ENCODE results near the gene CALML5.

DNA sequence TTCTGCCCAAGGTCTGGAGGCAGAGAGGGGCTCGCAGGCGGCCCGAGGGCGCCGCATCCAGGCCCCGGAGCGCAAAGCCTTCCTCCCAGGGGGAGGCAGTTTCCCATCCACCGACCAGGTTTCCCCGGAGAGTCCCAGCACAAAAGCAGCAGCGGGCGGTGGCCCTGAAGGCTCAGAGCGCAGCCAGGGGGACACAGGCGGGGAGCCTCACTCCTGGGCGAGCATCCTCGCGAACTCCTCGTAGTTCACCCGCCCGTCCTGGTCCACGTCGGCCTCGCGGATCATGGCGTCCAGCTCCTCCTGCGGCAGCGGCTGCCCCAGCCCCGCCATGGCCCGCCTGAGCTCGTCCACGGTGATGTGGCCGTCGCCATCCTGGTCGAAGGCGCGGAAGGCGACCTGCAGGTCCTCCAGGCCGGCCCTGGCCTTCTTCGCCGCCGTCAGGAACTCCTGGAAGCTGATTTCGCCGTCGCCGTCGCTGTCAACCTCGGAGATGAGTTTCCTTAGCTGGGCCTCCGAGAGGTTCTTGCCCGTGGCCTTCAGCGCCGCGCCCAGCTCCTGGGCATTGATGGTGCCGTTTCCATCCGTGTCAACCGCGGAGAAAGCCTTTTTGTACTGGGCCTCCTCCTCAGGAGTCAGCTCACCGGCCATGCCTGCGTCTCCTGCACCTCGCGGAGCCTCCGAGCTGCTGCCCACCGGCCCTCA lies 428 bp downstream of the CALML5 start:
- TF ChIP-seq, protein P1, sequence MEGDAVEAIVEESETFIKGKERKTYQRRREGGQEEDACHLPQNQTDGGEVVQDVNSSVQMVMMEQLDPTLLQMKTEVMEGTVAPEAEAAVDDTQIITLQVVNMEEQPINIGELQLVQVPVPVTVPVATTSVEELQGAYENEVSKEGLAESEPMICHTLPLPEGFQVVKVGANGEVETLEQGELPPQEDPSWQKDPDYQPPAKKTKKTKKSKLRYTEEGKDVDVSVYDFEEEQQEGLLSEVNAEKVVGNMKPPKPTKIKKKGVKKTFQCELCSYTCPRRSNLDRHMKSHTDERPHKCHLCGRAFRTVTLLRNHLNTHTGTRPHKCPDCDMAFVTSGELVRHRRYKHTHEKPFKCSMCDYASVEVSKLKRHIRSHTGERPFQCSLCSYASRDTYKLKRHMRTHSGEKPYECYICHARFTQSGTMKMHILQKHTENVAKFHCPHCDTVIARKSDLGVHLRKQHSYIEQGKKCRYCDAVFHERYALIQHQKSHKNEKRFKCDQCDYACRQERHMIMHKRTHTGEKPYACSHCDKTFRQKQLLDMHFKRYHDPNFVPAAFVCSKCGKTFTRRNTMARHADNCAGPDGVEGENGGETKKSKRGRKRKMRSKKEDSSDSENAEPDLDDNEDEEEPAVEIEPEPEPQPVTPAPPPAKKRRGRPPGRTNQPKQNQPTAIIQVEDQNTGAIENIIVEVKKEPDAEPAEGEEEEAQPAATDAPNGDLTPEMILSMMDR (IDR thresholded peaks at IDR 0.05; ENCODE audit: poor library complexity, severe bottlenecking), result no peak
- TF ChIP-seq EP300 (conservative IDR thresholded peaks at IDR 0.05; ENCODE audit: poor library complexity, severe bottlenecking) (no peak), EZH2 (IDR thresholded peaks at IDR 0.05; ENCODE audit: borderline replicate concordance, insufficient read depth, low read length, poor library complexity, severe bottlenecking) (no peak), POLR2AphosphoS5 (IDR thresholded peaks at IDR 0.05) (no peak), RAD21 (conservative IDR thresholded peaks at IDR 0.05) (no peak), MXI1 (conservative IDR thresholded peaks at IDR 0.05; ENCODE audit: poor library complexity, severe bottlenecking) (no peak), TAF1 (IDR thresholded peaks at IDR 0.05; ENCODE audit: low read depth) (no peak)
- TF ChIP-seq, protein P2, sequence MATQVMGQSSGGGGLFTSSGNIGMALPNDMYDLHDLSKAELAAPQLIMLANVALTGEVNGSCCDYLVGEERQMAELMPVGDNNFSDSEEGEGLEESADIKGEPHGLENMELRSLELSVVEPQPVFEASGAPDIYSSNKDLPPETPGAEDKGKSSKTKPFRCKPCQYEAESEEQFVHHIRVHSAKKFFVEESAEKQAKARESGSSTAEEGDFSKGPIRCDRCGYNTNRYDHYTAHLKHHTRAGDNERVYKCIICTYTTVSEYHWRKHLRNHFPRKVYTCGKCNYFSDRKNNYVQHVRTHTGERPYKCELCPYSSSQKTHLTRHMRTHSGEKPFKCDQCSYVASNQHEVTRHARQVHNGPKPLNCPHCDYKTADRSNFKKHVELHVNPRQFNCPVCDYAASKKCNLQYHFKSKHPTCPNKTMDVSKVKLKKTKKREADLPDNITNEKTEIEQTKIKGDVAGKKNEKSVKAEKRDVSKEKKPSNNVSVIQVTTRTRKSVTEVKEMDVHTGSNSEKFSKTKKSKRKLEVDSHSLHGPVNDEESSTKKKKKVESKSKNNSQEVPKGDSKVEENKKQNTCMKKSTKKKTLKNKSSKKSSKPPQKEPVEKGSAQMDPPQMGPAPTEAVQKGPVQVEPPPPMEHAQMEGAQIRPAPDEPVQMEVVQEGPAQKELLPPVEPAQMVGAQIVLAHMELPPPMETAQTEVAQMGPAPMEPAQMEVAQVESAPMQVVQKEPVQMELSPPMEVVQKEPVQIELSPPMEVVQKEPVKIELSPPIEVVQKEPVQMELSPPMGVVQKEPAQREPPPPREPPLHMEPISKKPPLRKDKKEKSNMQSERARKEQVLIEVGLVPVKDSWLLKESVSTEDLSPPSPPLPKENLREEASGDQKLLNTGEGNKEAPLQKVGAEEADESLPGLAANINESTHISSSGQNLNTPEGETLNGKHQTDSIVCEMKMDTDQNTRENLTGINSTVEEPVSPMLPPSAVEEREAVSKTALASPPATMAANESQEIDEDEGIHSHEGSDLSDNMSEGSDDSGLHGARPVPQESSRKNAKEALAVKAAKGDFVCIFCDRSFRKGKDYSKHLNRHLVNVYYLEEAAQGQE (IDR thresholded peaks at IDR 0.05; ENCODE audit: borderline replicate concordance), result no peak

All from neural cell (in vitro differentiated cells).